Body of pancreas (tissue), 4 donors: ENCODE results near the gene RAB8A. TPM values are rescaled to one million over a fixed set of nuclear protein-coding genes. Genes with fewer than 3 reads are reported as not detected.

Experiments
- ATAC-seq: fragments of 150-250 bp; one replicate; pipeline ENCODE4 v1.9.1; 2016
- DNase-seq, 4 donors: peaks; one replicate each; pipeline ENCODE4 v3.0.0-alpha.2; 2019
- H3K27ac ChIP-seq, 4 donors: fragments of 200-600 bp; sonication (generic); 1 replicate in 3 of 4; 2 replicates in 1 of 4; pipeline versions ENCODE4 v1.5.1 to v1.6.1; 2016 to 2019; ENCODE audit warnings: mild to moderate bottlenecking in 1 of 4, mixed read lengths in 1 of 4, moderate library complexity in 1 of 4
- H3K27me3 ChIP-seq, 2 donors: fragments of 200-600 bp; sonication (generic); one replicate each; pipeline ENCODE4 v1.6.0; 2016; ENCODE audit warnings: mild to moderate bottlenecking in 1 of 2
- H3K36me3 ChIP-seq, 2 donors: fragments of 200-600 bp; sonication (generic); replicated peaks in 1 of 2; 2 replicates each; pipeline ENCODE4 v1.5.1; 2016; ENCODE audit warnings: low read depth in 2 of 2; ENCODE audit not compliant: insufficient read depth in 1 of 2
- H3K4me1 ChIP-seq: fragments of 200-600 bp; sonication (generic); one replicate; pipeline ENCODE4 v1.6.0; 2016
- H3K4me3 ChIP-seq, 2 donors: fragments of 200-600 bp; sonication (generic); 1 replicate in 1 of 2; 2 replicates in 1 of 2; pipeline ENCODE4 v1.5.1; 2016 to 2019
- H3K9me3 ChIP-seq, 3 donors: fragments of 200-600 bp; sonication (generic); 1 replicate in 2 of 3; 2 replicates in 1 of 3; pipeline ENCODE4 v1.5.1; 2016
- POLR2A ChIP-seq, 3 donors: fragments of 450-650 bp; IDR thresholded peaks; one replicate each; pipeline ENCODE4 v1.6.1; 2016; ENCODE audit warnings: antibody characterized with exemption in 3 of 3, mild to moderate bottlenecking in 2 of 3
- WGBS, 2 donors: methylation state at CpG; one replicate each; pipeline ENCODE4 v1.1.5; 2017; 5-methylcytosine and 5-hydroxymethylcytosine counted together
- intact Hi-C: fragments of 100-400 bp; cut with DNase I; formaldehyde crosslinking; loops from one replicate; pipeline ENCODE4 v1.15.1; 2023
- total RNA-seq, 2 donors: library from RNA; depleted of rRNA; stranded (reverse); fragments of >200 nt; gene quantifications; one replicate each; pipeline ENCODE4 v1.1.0, GENCODE V29; 2016
- TF ChIP-seq, protein P1 (sequence below), 7 experiments: fragments of 450-650 bp in 4 of 7; fragments of 200-600 bp in 3 of 7; sonication (generic) in 3 of 7; IDR thresholded peaks; one replicate each; pipeline ENCODE4 v1.5.1; 2016 to 2019; ENCODE audit warnings: antibody characterized with exemption in 7 of 7

RAB8A gene
- total RNA-seq, 2 donors from 2014 or later: 15.5 to 32.2 TPM

- H3K27me3 ChIP-seq: no peaks in the 10 kb centered on the region
- no peak for TF ChIP-seq POLR2A (IDR thresholded peaks at IDR 0.05)
- TF ChIP-seq, protein P1, sequence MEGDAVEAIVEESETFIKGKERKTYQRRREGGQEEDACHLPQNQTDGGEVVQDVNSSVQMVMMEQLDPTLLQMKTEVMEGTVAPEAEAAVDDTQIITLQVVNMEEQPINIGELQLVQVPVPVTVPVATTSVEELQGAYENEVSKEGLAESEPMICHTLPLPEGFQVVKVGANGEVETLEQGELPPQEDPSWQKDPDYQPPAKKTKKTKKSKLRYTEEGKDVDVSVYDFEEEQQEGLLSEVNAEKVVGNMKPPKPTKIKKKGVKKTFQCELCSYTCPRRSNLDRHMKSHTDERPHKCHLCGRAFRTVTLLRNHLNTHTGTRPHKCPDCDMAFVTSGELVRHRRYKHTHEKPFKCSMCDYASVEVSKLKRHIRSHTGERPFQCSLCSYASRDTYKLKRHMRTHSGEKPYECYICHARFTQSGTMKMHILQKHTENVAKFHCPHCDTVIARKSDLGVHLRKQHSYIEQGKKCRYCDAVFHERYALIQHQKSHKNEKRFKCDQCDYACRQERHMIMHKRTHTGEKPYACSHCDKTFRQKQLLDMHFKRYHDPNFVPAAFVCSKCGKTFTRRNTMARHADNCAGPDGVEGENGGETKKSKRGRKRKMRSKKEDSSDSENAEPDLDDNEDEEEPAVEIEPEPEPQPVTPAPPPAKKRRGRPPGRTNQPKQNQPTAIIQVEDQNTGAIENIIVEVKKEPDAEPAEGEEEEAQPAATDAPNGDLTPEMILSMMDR (IDR thresholded peaks at IDR 0.05): no peak
Measured at GRCh38 chr19:16153582-16154336, 42.1 kb downstream of the RAB8A start.

GRCh38 chr19:16154557-16154956, 42.9 kb downstream of the RAB8A start:
- no peaks in the 10 kb centered on the region for H3K9me3 ChIP-seq
- no peaks in the 10 kb centered on the region for H3K4me1 ChIP-seq
- WGBS, 2 donors: 95 to 96% methylated on average over 8 of the region's 8 CpGs
- intact Hi-C loops: no loop called here
- no peak overlapping the region for H3K27ac ChIP-seq
- no peaks in the 10 kb centered on the region for H3K27me3 ChIP-seq
- DNase-seq (no peak), ATAC-seq (no peak)
- no peak for TF ChIP-seq POLR2A (IDR thresholded peaks at IDR 0.05)
- TF ChIP-seq, protein P1 (IDR thresholded peaks at IDR 0.05): no peak
- no peak overlapping the region for H3K4me3 ChIP-seq
- H3K36me3 ChIP-seq: no peaks in the 10 kb centered on the region

More at GRCh38 chr19:16153582-16154336, 42.1 kb downstream of the RAB8A start:
- no peaks in the 10 kb centered on the region for H3K9me3 ChIP-seq
- 74 to 100% methylated on average over 7 to 11 of the region's 11 CpGs for WGBS, 2 donors
- ATAC-seq (no peak), DNase-seq (no peak)
- intact Hi-C loops: no loop called here
- no peak overlapping the region for H3K4me3 ChIP-seq
- no peaks in the 10 kb centered on the region for H3K4me1 ChIP-seq
- no peaks in the 10 kb centered on the region for H3K36me3 ChIP-seq
- H3K27ac ChIP-seq: no peak overlapping the region

GRCh38 chr19:16155128-16155527, 43.4 kb downstream of the RAB8A start:
- H3K36me3 ChIP-seq: no peaks in the 10 kb centered on the region
- DNase-seq (no peak), ATAC-seq (no peak)
- TF ChIP-seq POLR2A (IDR thresholded peaks at IDR 0.05): no peak
- TF ChIP-seq, protein P1 (IDR thresholded peaks at IDR 0.05): no peak
- intact Hi-C loops: no loop called here
- H3K27ac ChIP-seq: no peak overlapping the region
- H3K4me1 ChIP-seq: no peaks in the 10 kb centered on the region
- WGBS, 2 donors: 81 to 100% methylated on average over 1 of the region's 1 CpG
- no peak overlapping the region for H3K4me3 ChIP-seq
- no peaks in the 10 kb centered on the region for H3K27me3 ChIP-seq
- H3K9me3 ChIP-seq: no peaks in the 10 kb centered on the region

DNA sequence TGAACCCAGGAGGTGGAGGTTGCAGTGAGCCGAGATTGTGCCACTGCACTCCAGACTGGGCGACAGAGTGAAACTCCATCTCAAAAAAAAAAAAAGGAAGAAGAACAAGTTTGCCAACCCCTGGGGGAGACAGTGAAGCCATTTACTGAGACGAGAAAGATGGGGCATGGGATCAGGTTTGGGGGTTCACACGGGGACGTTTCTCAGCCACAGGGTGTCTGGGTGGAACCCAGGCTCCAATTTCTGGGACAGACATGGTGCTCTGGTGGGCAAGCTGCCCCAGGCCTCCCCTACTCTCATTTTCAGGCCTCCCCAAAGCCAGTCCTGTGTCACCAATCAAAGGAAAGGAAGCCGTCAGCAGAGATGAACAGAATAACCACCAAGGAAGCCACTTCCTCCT, 45.2 kb downstream of the RAB8A start:
- WGBS, 2 donors: 75 to 76% methylated on average over 6 of the region's 6 CpGs
- H3K27ac ChIP-seq: no peak overlapping the region
- no peak for DNase-seq
- intact Hi-C loops: no loop called here
- TF ChIP-seq, protein P1 (IDR thresholded peaks at IDR 0.05): no peak
- TF ChIP-seq POLR2A (IDR thresholded peaks at IDR 0.05): no peak
- no peak for ATAC-seq
- H3K36me3 ChIP-seq: no peaks in the 10 kb centered on the region
- H3K4me3 ChIP-seq: no peak overlapping the region
- no peaks in the 10 kb centered on the region for H3K9me3 ChIP-seq
- no peaks in the 10 kb centered on the region for H3K4me1 ChIP-seq
- H3K27me3 ChIP-seq: no peaks in the 10 kb centered on the region

DNA sequence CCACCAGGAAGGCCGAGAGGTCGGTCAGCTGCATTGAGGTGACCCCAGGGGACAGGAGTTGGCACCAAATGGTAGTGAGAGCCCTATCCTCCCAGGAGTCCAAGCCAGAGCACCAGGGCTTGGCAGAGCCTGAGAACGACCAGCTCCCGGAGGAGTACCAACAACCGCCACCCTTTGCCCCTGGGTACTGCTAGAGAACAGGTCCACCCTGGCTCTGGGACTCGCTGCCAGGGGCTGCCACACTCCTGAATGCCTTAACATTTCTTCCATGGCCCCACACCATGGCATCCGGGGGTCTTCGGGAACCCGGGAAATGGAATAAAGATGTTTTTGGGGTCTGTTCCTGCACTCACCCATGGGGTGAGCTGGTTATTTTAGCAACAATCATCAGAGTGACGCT, 45.9 kb downstream of the RAB8A start:
- TF ChIP-seq, protein P1 (IDR thresholded peaks at IDR 0.05): no peak
- TF ChIP-seq POLR2A (IDR thresholded peaks at IDR 0.05): no peak
- no peak overlapping the region for H3K27ac ChIP-seq
- ATAC-seq (no peak), DNase-seq (no peak)
- intact Hi-C loops: no loop called here
- H3K36me3 ChIP-seq: no peaks in the 10 kb centered on the region
- no peak overlapping the region for H3K4me3 ChIP-seq
- H3K4me1 ChIP-seq: no peaks in the 10 kb centered on the region
- WGBS, 2 donors: 84 to 92% methylated on average over 7 to 10 of the region's 10 CpGs
- no peaks in the 10 kb centered on the region for H3K9me3 ChIP-seq
- no peaks in the 10 kb centered on the region for H3K27me3 ChIP-seq
